Astrocyte (in vitro differentiated cells and primary cell): ENCODE data around the gene TRIM7.

Experiments
- EZH2 ChIP-seq: IDR thresholded peaks from 2 replicates; pipeline ENCODE4 v1.6.1; 2012; ENCODE audit warnings: mild to moderate bottlenecking, low read length, inconsistent platforms; ENCODE audit not compliant: insufficient read depth
- TF ChIP-seq, protein P1 (sequence below): IDR thresholded peaks from 2 replicates; pipeline ENCODE4 v1.5.1; 2011; ENCODE audit warnings: low read depth, mild to moderate bottlenecking, inconsistent platforms, low read length, moderate library complexity; ENCODE audit not compliant: insufficient read depth

DNA sequence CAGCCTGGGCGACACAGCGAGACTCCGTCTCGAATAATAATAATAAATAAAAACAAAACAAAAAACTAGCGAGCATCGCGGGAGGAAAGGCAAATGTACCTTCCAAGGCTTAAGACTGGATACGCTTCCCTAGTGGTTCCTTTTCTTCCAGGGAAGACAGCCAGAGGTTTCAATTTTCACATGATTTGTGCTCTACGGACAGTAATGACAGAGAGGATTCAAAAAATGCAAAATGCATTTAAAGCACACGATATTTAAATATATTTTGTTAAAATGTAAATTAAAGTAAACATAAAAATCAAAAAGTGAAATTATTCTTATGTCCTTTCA is 13.8 kb upstream of the TRIM7 start:
- TF ChIP-seq, protein P1, sequence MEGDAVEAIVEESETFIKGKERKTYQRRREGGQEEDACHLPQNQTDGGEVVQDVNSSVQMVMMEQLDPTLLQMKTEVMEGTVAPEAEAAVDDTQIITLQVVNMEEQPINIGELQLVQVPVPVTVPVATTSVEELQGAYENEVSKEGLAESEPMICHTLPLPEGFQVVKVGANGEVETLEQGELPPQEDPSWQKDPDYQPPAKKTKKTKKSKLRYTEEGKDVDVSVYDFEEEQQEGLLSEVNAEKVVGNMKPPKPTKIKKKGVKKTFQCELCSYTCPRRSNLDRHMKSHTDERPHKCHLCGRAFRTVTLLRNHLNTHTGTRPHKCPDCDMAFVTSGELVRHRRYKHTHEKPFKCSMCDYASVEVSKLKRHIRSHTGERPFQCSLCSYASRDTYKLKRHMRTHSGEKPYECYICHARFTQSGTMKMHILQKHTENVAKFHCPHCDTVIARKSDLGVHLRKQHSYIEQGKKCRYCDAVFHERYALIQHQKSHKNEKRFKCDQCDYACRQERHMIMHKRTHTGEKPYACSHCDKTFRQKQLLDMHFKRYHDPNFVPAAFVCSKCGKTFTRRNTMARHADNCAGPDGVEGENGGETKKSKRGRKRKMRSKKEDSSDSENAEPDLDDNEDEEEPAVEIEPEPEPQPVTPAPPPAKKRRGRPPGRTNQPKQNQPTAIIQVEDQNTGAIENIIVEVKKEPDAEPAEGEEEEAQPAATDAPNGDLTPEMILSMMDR: no peak
- TF ChIP-seq EZH2: no peak
